Loucy (cell line): ENCODE measurements around the gene ABCC4.
"Not testable (repeated sequence)": the region's sequence is repeated elsewhere in the genome, so short reads cannot be mapped to it uniquely, and the experiment has no call there.

Experiments used
- H2AFZ ChIP-seq: fragments of 200-600 bp; sonication (generic); 2 replicates; pipeline ENCODE4 v1.6.0; 2016; ENCODE audit warnings: antibody characterized with exemption, mild to moderate bottlenecking, low read length, moderate library complexity
- H3F3A ChIP-seq: fragments of 200-600 bp; 2 replicates; pipeline ENCODE4 v1.6.0; 2016; ENCODE audit warnings: antibody characterized with exemption, low read depth, mild to moderate bottlenecking
- H3K27me3 ChIP-seq: fragments of 200-600 bp; sonication (generic); 2 replicates; pipeline ENCODE4 v1.6.1; 2014; ENCODE audit warnings: low read length, mild to moderate bottlenecking; ENCODE audit not compliant: insufficient read depth, poor library complexity, severe bottlenecking
- H3K36me3 ChIP-seq: fragments of 200-600 bp; sonication (generic); 2 replicates; pipeline ENCODE4 v1.6.1; 2016; ENCODE audit warnings: low read length; ENCODE audit not compliant: insufficient read depth
- H3K4me1 ChIP-seq: fragments of 200-600 bp; sonication (generic); 2 replicates; pipeline ENCODE4 v1.5.1; 2014; ENCODE audit warnings: low read length, mild to moderate bottlenecking; ENCODE audit not compliant: insufficient read depth, poor library complexity, severe bottlenecking
- H3K4me2 ChIP-seq: fragments of 200-600 bp; sonication (generic); 2 replicates; pipeline ENCODE4 v1.6.0; 2014; ENCODE audit warnings: antibody characterized with exemption, low read length, low read depth, mild to moderate bottlenecking; ENCODE audit not compliant: poor library complexity, severe bottlenecking
- H3K4me3 ChIP-seq: fragments of 200-600 bp; sonication (generic); 2 replicates; pipeline ENCODE4 v1.5.1; 2014; ENCODE audit warnings: low read length, mild to moderate bottlenecking, mixed read lengths; ENCODE audit not compliant: poor library complexity, severe bottlenecking
- H3K79me2 ChIP-seq: fragments of 200-600 bp; sonication (generic); 2 replicates; pipeline ENCODE4 v1.6.1; 2014; ENCODE audit warnings: low read length; ENCODE audit not compliant: insufficient read depth
- H3K9ac ChIP-seq: fragments of 200-600 bp; sonication (generic); 2 replicates; pipeline ENCODE4 v1.6.0; 2014; ENCODE audit warnings: mild to moderate bottlenecking, low read depth, low read length, moderate library complexity; ENCODE audit not compliant: poor library complexity, severe bottlenecking
- H3K9me2 ChIP-seq: fragments of 200-600 bp; sonication (generic); replicated peaks from 2 replicates; pipeline ENCODE4 v1.6.1; 2016; ENCODE audit warnings: low read depth, low read length, mixed read lengths
- H3K9me3 ChIP-seq: fragments of 200-600 bp; sonication (generic); 2 replicates; pipeline ENCODE4 v1.6.1; 2014; ENCODE audit warnings: mild to moderate bottlenecking, antibody characterized with exemption, low read length, low read depth; ENCODE audit not compliant: insufficient read depth
- H4K20me1 ChIP-seq: fragments of 200-600 bp; sonication (generic); 2 replicates; pipeline ENCODE4 v1.6.0; 2014; ENCODE audit warnings: antibody characterized with exemption, low read length, mild to moderate bottlenecking; ENCODE audit not compliant: insufficient read depth, poor library complexity, severe bottlenecking
- EZH2phosphoT487 ChIP-seq: fragments of 200-600 bp; IDR thresholded peaks from 2 replicates; pipeline ENCODE4 v1.6.1; 2018; ENCODE audit warnings: antibody characterized with exemption, mild to moderate bottlenecking, moderate library complexity, borderline replicate concordance
- TF ChIP-seq, protein P1 (sequence below): fragments of 200-600 bp; sonication (generic); conservative IDR thresholded peaks from 2 replicates; pipeline ENCODE4 v1.5.1; 2014; ENCODE audit warnings: mild to moderate bottlenecking, antibody characterized with exemption, low read length

The ABCC4 gene

DNA sequence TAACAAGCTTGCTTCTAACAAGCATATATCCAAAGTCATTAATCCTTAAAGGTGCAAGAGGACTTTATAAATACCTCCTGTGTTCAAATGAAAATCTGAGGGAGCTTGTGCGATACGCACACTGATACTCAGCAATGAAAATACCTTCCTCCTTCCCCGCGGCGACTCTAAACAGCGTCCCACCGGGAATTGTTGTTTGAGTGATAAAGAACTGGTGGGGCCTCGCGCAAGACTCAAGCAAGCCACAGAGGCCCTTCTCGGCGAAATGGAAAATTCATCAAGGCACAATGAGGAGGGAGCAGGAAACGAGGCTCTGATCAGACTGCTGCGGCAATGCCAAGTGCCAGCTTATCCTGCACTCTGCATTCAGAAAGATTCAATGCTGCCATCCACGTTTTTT lies 126.7 kb downstream of the ABCC4 start:
- Histone ChIP-seq H3K36me3 (peaks cover 11% of the 10 kb centered on the region; the same call in 1 of the 2 replicates), H3K9me2 (no peaks in the 10 kb centered on the region), H3F3A (no peaks in the 10 kb centered on the region), H3K9me3 (no peaks in the 10 kb centered on the region), H3K4me3 (no peak overlapping the region), H3K4me2 (no peak overlapping the region), H4K20me1 (no peaks in the 10 kb centered on the region), H2AFZ (no peak overlapping the region), H3K27me3 (no peaks in the 10 kb centered on the region), H3K9ac (no peak overlapping the region), H3K4me1 (no peaks in the 10 kb centered on the region), H3K79me2 (no peaks in the 10 kb centered on the region)
- no peak for TF ChIP-seq EZH2phosphoT487
- TF ChIP-seq, protein P1, sequence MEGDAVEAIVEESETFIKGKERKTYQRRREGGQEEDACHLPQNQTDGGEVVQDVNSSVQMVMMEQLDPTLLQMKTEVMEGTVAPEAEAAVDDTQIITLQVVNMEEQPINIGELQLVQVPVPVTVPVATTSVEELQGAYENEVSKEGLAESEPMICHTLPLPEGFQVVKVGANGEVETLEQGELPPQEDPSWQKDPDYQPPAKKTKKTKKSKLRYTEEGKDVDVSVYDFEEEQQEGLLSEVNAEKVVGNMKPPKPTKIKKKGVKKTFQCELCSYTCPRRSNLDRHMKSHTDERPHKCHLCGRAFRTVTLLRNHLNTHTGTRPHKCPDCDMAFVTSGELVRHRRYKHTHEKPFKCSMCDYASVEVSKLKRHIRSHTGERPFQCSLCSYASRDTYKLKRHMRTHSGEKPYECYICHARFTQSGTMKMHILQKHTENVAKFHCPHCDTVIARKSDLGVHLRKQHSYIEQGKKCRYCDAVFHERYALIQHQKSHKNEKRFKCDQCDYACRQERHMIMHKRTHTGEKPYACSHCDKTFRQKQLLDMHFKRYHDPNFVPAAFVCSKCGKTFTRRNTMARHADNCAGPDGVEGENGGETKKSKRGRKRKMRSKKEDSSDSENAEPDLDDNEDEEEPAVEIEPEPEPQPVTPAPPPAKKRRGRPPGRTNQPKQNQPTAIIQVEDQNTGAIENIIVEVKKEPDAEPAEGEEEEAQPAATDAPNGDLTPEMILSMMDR, result no peak

DNA sequence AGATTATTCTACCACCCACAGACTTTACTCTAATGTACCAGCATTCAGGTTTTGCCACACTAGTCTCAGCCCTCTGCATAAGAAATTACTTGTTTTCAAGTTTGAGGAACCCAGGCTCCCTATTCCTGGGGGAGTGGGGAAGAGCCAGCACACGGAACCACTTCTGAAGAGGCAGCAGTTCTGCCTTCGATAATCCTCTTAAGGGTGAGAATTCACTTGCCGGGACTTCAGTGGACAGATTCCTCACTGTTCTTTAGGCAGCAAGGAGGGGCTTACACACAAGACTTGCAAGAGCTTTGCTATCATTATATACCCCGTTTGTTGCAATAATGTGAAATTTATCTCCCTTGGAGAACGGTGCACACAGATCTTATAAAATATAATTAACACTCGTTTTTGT lies 133.1 kb downstream of the ABCC4 start:
- TF ChIP-seq, protein P1, result no peak
- TF ChIP-seq EZH2phosphoT487, result no peak
- Histone ChIP-seq H3K9me3 (no peaks in the 10 kb centered on the region), H3K27me3 (no peaks in the 10 kb centered on the region), H3K9me2 (no peaks in the 10 kb centered on the region), H3K4me3 (no peak overlapping the region), H3K4me1 (no peaks in the 10 kb centered on the region), H3K4me2 (no peak overlapping the region), H3K79me2 (no peaks in the 10 kb centered on the region), H2AFZ (no peak overlapping the region), H3K9ac (no peak overlapping the region), H3F3A (no peaks in the 10 kb centered on the region), H4K20me1 (no peaks in the 10 kb centered on the region), H3K36me3 (0 out of 2 replicates have a peak, but pooled peaks cover 6% of the 10 kb centered on the region)

DNA sequence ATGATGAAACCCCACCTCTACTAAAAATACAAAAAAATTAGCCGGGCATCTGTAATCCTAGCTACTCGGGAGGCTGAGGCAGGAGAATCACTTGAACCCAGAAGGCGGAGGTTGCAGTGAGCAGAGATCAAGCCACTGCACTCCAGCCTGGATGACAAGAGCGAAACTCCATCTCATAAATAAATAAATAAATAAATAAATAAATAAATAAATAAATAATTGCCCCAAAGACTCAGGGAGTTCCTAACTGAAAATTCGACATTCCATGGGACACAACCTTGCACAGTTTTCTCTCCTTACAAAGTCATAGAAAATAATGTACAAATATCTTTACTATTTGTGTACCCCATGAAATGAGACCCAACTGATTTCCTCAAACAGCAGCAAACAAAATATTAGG lies 134.2 kb downstream of the ABCC4 start:
- not testable (repeated sequence) for H3K4me3 ChIP-seq, H3K9me2 ChIP-seq, H2AFZ ChIP-seq, H3F3A ChIP-seq, H3K4me2 ChIP-seq, H3K4me1 ChIP-seq, H3K9me3 ChIP-seq, H3K9ac ChIP-seq, H3K27me3 ChIP-seq, H4K20me1 ChIP-seq, H3K79me2 ChIP-seq, H3K36me3 ChIP-seq

DNA sequence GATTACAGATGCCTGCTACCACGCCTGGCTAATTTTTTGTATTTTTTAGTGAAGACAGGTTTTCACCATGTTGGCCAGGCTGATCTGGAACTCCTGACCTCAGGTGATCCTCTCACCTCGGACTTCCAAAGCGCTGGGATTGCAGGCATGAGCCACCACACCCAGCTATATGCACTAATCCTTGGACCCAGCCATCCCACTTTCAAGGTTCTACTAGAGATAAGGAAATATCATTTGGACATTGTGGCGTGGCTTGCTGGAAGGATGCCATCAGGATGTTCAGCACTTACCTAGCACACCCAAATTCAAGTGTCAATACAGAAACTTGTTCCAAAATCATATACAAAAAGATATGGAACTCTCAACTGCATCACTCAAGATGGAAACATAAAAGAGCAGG lies 136.4 kb downstream of the ABCC4 start:
- Histone ChIP-seq H3K4me1 (no peaks in the 10 kb centered on the region), H3F3A (no peaks in the 10 kb centered on the region), H3K79me2 (no peaks in the 10 kb centered on the region), H2AFZ (no peak overlapping the region), H3K9me3 (no peaks in the 10 kb centered on the region), H3K9ac (no peak overlapping the region), H4K20me1 (no peaks in the 10 kb centered on the region), H3K36me3 (peaks cover 9% of the 10 kb centered on the region; the same call in 1 of the 2 replicates), H3K9me2 (no peaks in the 10 kb centered on the region), H3K27me3 (no peaks in the 10 kb centered on the region), H3K4me3 (no peak overlapping the region), H3K4me2 (no peak overlapping the region)
- TF ChIP-seq, protein P1, result no peak
- no peak for TF ChIP-seq EZH2phosphoT487
